Myocyte (in vitro differentiated cells): ENCODE results near the gene TRIL. TPM values are rescaled to one million over a fixed set of nuclear protein-coding genes. Genes with fewer than 3 reads are reported as not detected.

Experiments
- DNase-seq: peaks from one replicate; pipeline ENCODE4 v3.0.0-alpha.2; 2012; ENCODE audit warnings: low read depth
- total RNA-seq: library from RNA; depleted of rRNA; stranded (reverse); fragments of >200 nt; gene quantifications from 2 replicates; pipeline ENCODE4 v1.2.3, GENCODE V29; 2014

The TRIL gene
- total RNA-seq, 1 donor from 2014 or later, result 0.40 TPM

- no peak for DNase-seq
Observed at GRCh38 chr7:28983396-28984190, 25.5 kb upstream of the TRIL start.

- no peak for DNase-seq
Observed at GRCh38 chr7:28981161-28981465, 23.0 kb upstream of the TRIL start.

- DNase-seq, result no peak
Observed at GRCh38 chr7:28980451-28981160, 22.5 kb upstream of the TRIL start.

GRCh38 chr7:28979776-28980175 lies 21.6 kb upstream of the TRIL start:
- no peak for DNase-seq

- DNase-seq, result no peak
Observed at GRCh38 chr7:28977881-28978280, 19.8 kb upstream of the TRIL start.

- DNase-seq, result no peak
Observed at GRCh38 chr7:28976022-28976421, 17.9 kb upstream of the TRIL start.

GRCh38 chr7:28973591-28973990 lies 15.5 kb upstream of the TRIL start:
- peak; percentile 71 for DNase-seq

GRCh38 chr7:28964056-28964455 lies 5.9 kb upstream of the TRIL start:
- DNase-seq, result no peak

GRCh38 chr7:28961972-28962371 lies 3.8 kb upstream of the TRIL start:
- DNase-seq, result no peak

- no peak for DNase-seq
Observed at GRCh38 chr7:28960071-28960840, 2.1 kb upstream of the TRIL start.

GRCh38 chr7:28958980-28959347 lies 834 bp upstream of the TRIL start:
- DNase-seq, result no peak

GRCh38 chr7:28957751-28958234 lies 337 bp downstream of the TRIL start:
- DNase-seq, result no peak

- no peak for DNase-seq
Observed at GRCh38 chr7:28957064-28957750, 923 bp downstream of the TRIL start.

GRCh38 chr7:28956608-28957063 lies 1.5 kb downstream of the TRIL start:
- peak; percentile 54 for DNase-seq

- peak; percentile 35 for DNase-seq
Observed at GRCh38 chr7:28955718-28956607, 2.2 kb downstream of the TRIL start.

GRCh38 chr7:28955356-28955717 lies 2.8 kb downstream of the TRIL start:
- no peak for DNase-seq

GRCh38 chr7:28954946-28955345 lies 3.2 kb downstream of the TRIL start:
- no peak for DNase-seq

GRCh38 chr7:28954471-28954870 lies 3.7 kb downstream of the TRIL start:
- DNase-seq, result no peak

GRCh38 chr7:28953633-28954032 lies 4.5 kb downstream of the TRIL start:
- DNase-seq, result peak; percentile 90

GRCh38 chr7:28942168-28942567 lies 16.0 kb downstream of the TRIL start:
- no peak for DNase-seq
